Posterior cingulate gyrus (tissue), 11 donors: ENCODE measurements around the gene LFNG.

ENCODE experiments used
- DNase-seq, 10 donors: peaks; one replicate each; pipeline versions ENCODE4 v3.0.0 to v3.0.0-alpha.2; 2020 to 2021; ENCODE audit warnings: mixed read lengths in 3 of 10
- intact Hi-C: fragments of 100-400 bp; cut with DNase I; formaldehyde crosslinking; loops from one replicate; pipeline ENCODE4 v1.15.1; 2023

LFNG gene

GRCh38 chr7:2501947-2502646 lies 17.5 kb upstream of the LFNG start:
- intact Hi-C loops: no loop called here
- DNase-seq: no peak

- intact Hi-C loops: no loop called here
- no peak for DNase-seq
Observed at GRCh38 chr7:2502647-2502966, 17.0 kb upstream of the LFNG start.

- DNase-seq: no peak
- intact Hi-C loops: no loop called here
Observed at GRCh38 chr7:2503056-2503941, 16.3 kb upstream of the LFNG start.

GRCh38 chr7:2504128-2504888 lies 15.3 kb upstream of the LFNG start:
- intact Hi-C loops: no loop called here
- no peak for DNase-seq

- DNase-seq: no peak
- intact Hi-C loops: no loop called here
Observed at GRCh38 chr7:2504889-2505375, 14.6 kb upstream of the LFNG start.

- intact Hi-C loops: no loop called here
- DNase-seq: no peak
Observed at GRCh38 chr7:2505401-2505800, 14.2 kb upstream of the LFNG start.

- intact Hi-C loops: no loop called here
- DNase-seq: no peak
Observed at GRCh38 chr7:2507208-2507916, 12.2 kb upstream of the LFNG start.

GRCh38 chr7:2507917-2508306 lies 11.7 kb upstream of the LFNG start:
- DNase-seq: no peak
- intact Hi-C loops: no loop called here

GRCh38 chr7:2508327-2509215 lies 11.0 kb upstream of the LFNG start:
- intact Hi-C loops: no loop called here
- DNase-seq: no peak

- intact Hi-C loops: no loop called here
- no peak for DNase-seq
Observed at GRCh38 chr7:2509298-2509906, 10.2 kb upstream of the LFNG start.

GRCh38 chr7:2510130-2510776 lies 9.3 kb upstream of the LFNG start:
- intact Hi-C loops: no loop called here
- DNase-seq: no peak

GRCh38 chr7:2510909-2511768 lies 8.4 kb upstream of the LFNG start:
- no peak for DNase-seq
- intact Hi-C loops: no loop called here

GRCh38 chr7:2511769-2512168 lies 7.8 kb upstream of the LFNG start:
- no peak for DNase-seq
- intact Hi-C loops: no loop called here

GRCh38 chr7:2512179-2512661 lies 7.4 kb upstream of the LFNG start:
- no peak for DNase-seq
- intact Hi-C loops: no loop called here

GRCh38 chr7:2512713-2513112 lies 6.9 kb upstream of the LFNG start:
- DNase-seq: no peak
- intact Hi-C loops: no loop called here

- intact Hi-C loops: no loop called here
- no peak for DNase-seq
Observed at GRCh38 chr7:2513702-2514101, 5.9 kb upstream of the LFNG start.
